Mesendoderm (in vitro differentiated cells): ENCODE data around the gene LEMD1.

Experiments used
- DNase-seq: peaks from one replicate; pipeline ENCODE4 v3.0.0; 2013
- H2AK5ac ChIP-seq: 2 replicates; pipeline ENCODE4 v1.6.1; 2013; ENCODE audit warnings: low read length, inconsistent platforms
- H2BK120ac ChIP-seq: 2 replicates; pipeline ENCODE4 v1.6.1; 2013; ENCODE audit warnings: low read depth, mild to moderate bottlenecking, low read length, moderate library complexity, mixed read lengths
- H2BK15ac ChIP-seq: replicated peaks from 2 replicates; pipeline ENCODE4 v1.6.1; 2013; ENCODE audit warnings: low read depth, mild to moderate bottlenecking, moderate library complexity
- H2BK5ac ChIP-seq: 2 replicates; pipeline ENCODE4 v1.6.1; 2013; ENCODE audit warnings: low read length, inconsistent platforms
- H3K18ac ChIP-seq: 2 replicates; pipeline ENCODE4 v1.6.1; 2013; ENCODE audit warnings: mild to moderate bottlenecking, low read length, mixed read lengths
- H3K23ac ChIP-seq: one replicate; pipeline ENCODE4 v1.6.1; 2013; ENCODE audit warnings: low read length
- H3K27ac ChIP-seq: 2 replicates; pipeline ENCODE4 v1.5.1; 2013; ENCODE audit warnings: low read depth, mild to moderate bottlenecking, inconsistent platforms, low read length, moderate library complexity
- H3K27me3 ChIP-seq: 2 replicates; pipeline ENCODE4 v1.6.1; 2013; ENCODE audit warnings: low read length, control low read depth, mild to moderate bottlenecking, inconsistent platforms; ENCODE audit not compliant: insufficient read depth, poor library complexity
- H3K36me3 ChIP-seq: 2 replicates; pipeline ENCODE4 v1.6.1; 2013; ENCODE audit warnings: low read length, inconsistent platforms; ENCODE audit not compliant: control insufficient read depth, insufficient read depth
- H3K4ac ChIP-seq: one replicate; pipeline ENCODE4 v1.6.1; 2013; ENCODE audit warnings: low read depth, mild to moderate bottlenecking, low read length, moderate library complexity
- H3K4me1 ChIP-seq: 2 replicates; pipeline ENCODE4 v1.6.1; 2013; ENCODE audit warnings: low read depth, low read length, inconsistent platforms; ENCODE audit not compliant: control insufficient read depth
- H3K4me2 ChIP-seq: 2 replicates; pipeline ENCODE4 v1.6.1; 2013; ENCODE audit warnings: low read length
- H3K4me3 ChIP-seq: 2 replicates; pipeline ENCODE4 v1.5.1; 2013; ENCODE audit warnings: mild to moderate bottlenecking, low read length
- H3K56ac ChIP-seq: one replicate; pipeline ENCODE4 v1.6.1; 2013; ENCODE audit warnings: low read length
- H3K79me1 ChIP-seq: 2 replicates; pipeline ENCODE4 v1.6.1; 2013; ENCODE audit warnings: low read length, inconsistent platforms
- H3K79me2 ChIP-seq: 2 replicates; pipeline ENCODE4 v1.6.1; 2013; ENCODE audit warnings: mild to moderate bottlenecking, low read length; ENCODE audit not compliant: control insufficient read depth, insufficient read depth
- H3K9ac ChIP-seq: 2 replicates; pipeline ENCODE4 v1.6.1; 2013; ENCODE audit warnings: low read length, inconsistent platforms
- H4K5ac ChIP-seq: one replicate; pipeline ENCODE4 v1.6.1; 2013; ENCODE audit warnings: low read length
- H4K8ac ChIP-seq: one replicate; pipeline ENCODE4 v1.6.1; 2013; ENCODE audit warnings: low read depth, mild to moderate bottlenecking, control low read depth, low read length, moderate library complexity
- WGBS: extraction: QIAGEN DNeasy Blood & Tissue Kit; methylation state at CpG from one replicate; pipeline ENCODE4 v1.1.7; 2013; ENCODE audit warnings: low lambda C conversion rate, missing lambda C conversion rate; ENCODE audit not compliant: insufficient coverage; ENCODE audit errors: extremely low coverage; 5-methylcytosine and 5-hydroxymethylcytosine counted together

The LEMD1 gene

DNA sequence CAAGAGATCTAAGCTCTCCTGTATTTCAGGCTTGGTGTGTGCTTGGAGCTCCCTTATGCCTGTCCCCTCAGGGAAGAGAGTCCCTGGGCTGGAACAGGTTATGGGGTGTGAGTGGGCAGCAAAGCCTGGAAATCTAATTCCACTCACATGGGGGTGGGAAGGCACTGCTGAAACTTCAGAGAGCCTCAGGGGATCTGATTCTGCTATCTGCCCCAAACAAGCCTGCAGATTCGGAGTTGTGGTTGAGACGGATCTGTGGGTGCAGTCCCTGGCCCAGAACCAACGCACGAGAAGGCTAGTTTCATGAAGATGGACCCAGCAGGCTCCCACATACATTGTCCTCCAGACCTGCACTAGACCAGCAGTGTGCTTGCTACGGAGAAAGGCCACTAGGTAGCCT is 31.1 kb upstream of the LEMD1 start:
- no peak overlapping the region for H2BK5ac ChIP-seq
- no peak overlapping the region for H3K4me3 ChIP-seq
- WGBS, result no CpG with 5 or more reads among the region's 5 CpGs
- H3K9ac ChIP-seq, result no peak overlapping the region
- no peak overlapping the region for H3K23ac ChIP-seq
- peaks cover 8% of the 10 kb centered on the region for H3K79me1 ChIP-seq
- no peaks in the 10 kb centered on the region for H3K36me3 ChIP-seq
- H3K4ac ChIP-seq, result no peak overlapping the region
- no peak overlapping the region for H4K5ac ChIP-seq
- H3K27me3 ChIP-seq, result no peaks in the 10 kb centered on the region
- no peak overlapping the region for H3K56ac ChIP-seq
- no peak overlapping the region for H3K4me2 ChIP-seq
- H3K18ac ChIP-seq, result no peak overlapping the region
- H3K79me2 ChIP-seq, result peaks cover 11% of the 10 kb centered on the region
- H3K4me1 ChIP-seq, result peaks cover 30% of the 10 kb centered on the region
- peak overlapping the region; percentile 13 for H3K27ac ChIP-seq
- H2AK5ac ChIP-seq, result no peak overlapping the region
- DNase-seq, result no peak
- no peak overlapping the region for H2BK120ac ChIP-seq
- no peak overlapping the region for H4K8ac ChIP-seq
- H2BK15ac ChIP-seq, result no peak overlapping the region

DNA sequence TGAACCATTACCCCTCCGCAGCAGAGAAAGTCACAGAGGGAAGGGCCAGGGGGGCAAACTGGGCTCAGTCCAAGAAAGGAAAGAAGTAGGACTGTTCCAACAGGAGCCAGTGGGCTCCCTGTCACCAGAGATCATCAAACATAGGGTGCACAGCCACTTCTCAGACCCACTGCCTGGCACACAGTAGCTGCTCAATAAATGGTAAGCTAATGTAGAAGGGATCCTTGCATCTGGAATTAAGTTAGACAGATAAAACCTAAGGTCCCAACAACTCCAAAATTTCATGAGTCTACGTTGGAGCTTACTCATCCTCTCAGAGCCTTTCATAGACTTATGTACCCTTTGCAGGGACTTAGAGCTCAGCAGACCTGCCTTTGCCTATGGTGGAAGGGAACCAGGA is 30.5 kb upstream of the LEMD1 start:
- no peak overlapping the region for H2BK5ac ChIP-seq
- peak overlapping the region; percentile 77 for H3K56ac ChIP-seq
- no peaks in the 10 kb centered on the region for H3K36me3 ChIP-seq
- no peak for DNase-seq
- H3K27me3 ChIP-seq, result no peaks in the 10 kb centered on the region
- H3K27ac ChIP-seq, result peak overlapping the region; percentile 25
- WGBS, result no CpG with 5 or more reads among the region's 2 CpGs
- no peak overlapping the region for H3K4me3 ChIP-seq
- H3K9ac ChIP-seq, result peak overlapping the region; percentile 52
- peaks cover 11% of the 10 kb centered on the region for H3K79me2 ChIP-seq
- no peak overlapping the region for H3K23ac ChIP-seq
- no peak overlapping the region for H3K4ac ChIP-seq
- H4K5ac ChIP-seq, result no peak overlapping the region
- no peak overlapping the region for H2BK120ac ChIP-seq
- H2AK5ac ChIP-seq, result no peak overlapping the region
- H3K4me2 ChIP-seq, result no peak overlapping the region
- peaks cover 9% of the 10 kb centered on the region for H3K79me1 ChIP-seq
- H3K4me1 ChIP-seq, result peaks cover 30% of the 10 kb centered on the region
- no peak overlapping the region for H2BK15ac ChIP-seq
- peak overlapping the region; percentile 3 for H3K18ac ChIP-seq
- no peak overlapping the region for H4K8ac ChIP-seq

- peak; percentile 86 for DNase-seq
- H3K4me3 ChIP-seq, result no peak overlapping the region
- no peak overlapping the region for H2BK5ac ChIP-seq
- no peak overlapping the region for H3K4ac ChIP-seq
- H3K18ac ChIP-seq, result no peak overlapping the region
- no peak overlapping the region for H4K5ac ChIP-seq
- H4K8ac ChIP-seq, result no peak overlapping the region
- peaks cover 14% of the 10 kb centered on the region for H3K79me2 ChIP-seq
- H2AK5ac ChIP-seq, result no peak overlapping the region
- no peaks in the 10 kb centered on the region for H3K27me3 ChIP-seq
- H2BK15ac ChIP-seq, result no peak overlapping the region
- no peak overlapping the region for H3K23ac ChIP-seq
- H3K79me1 ChIP-seq, result peaks cover 12% of the 10 kb centered on the region
- H3K4me1 ChIP-seq, result peaks cover 36% of the 10 kb centered on the region
- no CpG with 5 or more reads among the region's 2 CpGs for WGBS
- H3K56ac ChIP-seq, result peak overlapping the region; percentile 96
- no peak overlapping the region for H2BK120ac ChIP-seq
- no peak overlapping the region for H3K9ac ChIP-seq
- H3K36me3 ChIP-seq, result peaks cover 3% of the 10 kb centered on the region
- no peak overlapping the region for H3K4me2 ChIP-seq
- peak overlapping the region; percentile 95 for H3K27ac ChIP-seq
Observed at GRCh38 chr1:205451759-205452164, 29.9 kb upstream of the LEMD1 start.

DNA sequence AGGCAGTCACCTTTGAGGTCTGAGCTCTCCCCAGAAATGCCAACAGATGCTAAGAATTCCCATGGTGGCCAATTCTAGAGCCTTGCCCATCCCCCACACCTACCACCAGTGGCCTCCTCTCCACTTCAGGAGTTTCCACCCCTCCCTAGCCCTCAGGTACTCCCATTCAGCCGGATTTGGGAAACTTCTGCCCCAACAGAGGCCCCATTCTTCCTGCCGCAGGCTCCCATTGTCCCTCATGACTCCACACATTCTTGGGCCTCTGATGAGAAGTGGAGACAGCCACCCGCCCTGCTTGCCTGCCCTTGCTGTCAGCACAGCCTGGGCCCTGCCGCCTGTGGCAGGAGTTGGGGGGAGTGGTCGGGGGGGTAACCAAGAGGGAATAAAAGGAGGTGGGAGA is 29.3 kb upstream of the LEMD1 start:
- Histone ChIP-seq H3K4me1 (peaks cover 40% of the 10 kb centered on the region), H2AK5ac (peak overlapping the region; percentile 2), H4K8ac (no peak overlapping the region), H3K27ac (peak overlapping the region; percentile 95), H2BK5ac (peak overlapping the region; percentile 95), H3K27me3 (no peaks in the 10 kb centered on the region), H2BK120ac (peak overlapping the region; percentile 55), H4K5ac (no peak overlapping the region), H3K4me2 (peak overlapping the region; percentile 10), H3K18ac (peak overlapping the region; percentile 76), H3K4ac (peak overlapping the region; percentile 63), H3K9ac (peak overlapping the region; percentile 50), H3K79me1 (peaks cover 16% of the 10 kb centered on the region), H3K36me3 (peaks cover 3% of the 10 kb centered on the region), H3K56ac (peak overlapping the region; percentile 96), H2BK15ac (peak overlapping the region; percentile 22), H3K4me3 (no peak overlapping the region), H3K23ac (no peak overlapping the region), H3K79me2 (peaks cover 12% of the 10 kb centered on the region)
- WGBS, result no CpG with 5 or more reads among the region's 5 CpGs
- peak; percentile 91 for DNase-seq

DNA sequence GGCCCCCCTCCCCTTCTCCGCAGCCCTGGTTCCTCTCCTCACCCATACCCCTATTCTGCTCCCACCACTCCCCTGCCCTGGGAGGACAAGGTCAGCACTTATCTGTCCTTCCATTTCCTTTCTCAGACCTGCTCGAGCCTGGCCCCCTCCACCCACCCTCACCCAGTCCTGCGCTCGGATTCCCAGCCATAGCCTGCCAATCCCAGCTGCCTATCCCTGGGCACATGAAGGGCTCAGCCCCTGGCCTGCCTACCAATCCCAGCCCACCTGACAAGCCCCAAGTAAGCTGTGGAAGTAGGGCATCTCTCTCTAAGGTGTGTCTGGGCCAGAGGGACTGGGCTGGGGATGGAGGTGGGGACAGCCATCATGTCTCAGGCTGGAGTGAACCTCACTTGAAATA is 28.6 kb upstream of the LEMD1 start:
- peak overlapping the region; percentile 76 for H3K18ac ChIP-seq
- peak overlapping the region; percentile 55 for H2BK120ac ChIP-seq
- peak overlapping the region; percentile 34 for H3K9ac ChIP-seq
- no peak overlapping the region for H4K5ac ChIP-seq
- peak overlapping the region; percentile 95 for H3K27ac ChIP-seq
- H3K79me1 ChIP-seq, result peaks cover 17% of the 10 kb centered on the region
- H4K8ac ChIP-seq, result no peak overlapping the region
- peak overlapping the region; percentile 95 for H2AK5ac ChIP-seq
- H3K27me3 ChIP-seq, result no peaks in the 10 kb centered on the region
- no peak overlapping the region for H3K4me3 ChIP-seq
- H3K56ac ChIP-seq, result peak overlapping the region; percentile 96
- WGBS, result no CpG with 5 or more reads among the region's 4 CpGs
- H3K4me1 ChIP-seq, result peaks cover 44% of the 10 kb centered on the region
- peak overlapping the region; percentile 70 for H3K23ac ChIP-seq
- H2BK5ac ChIP-seq, result peak overlapping the region; percentile 95
- peak overlapping the region; percentile 63 for H3K4ac ChIP-seq
- no peak overlapping the region for H2BK15ac ChIP-seq
- peak; percentile 88 for DNase-seq
- H3K79me2 ChIP-seq, result peaks cover 12% of the 10 kb centered on the region
- H3K4me2 ChIP-seq, result peak overlapping the region; percentile 34
- H3K36me3 ChIP-seq, result peaks cover 3% of the 10 kb centered on the region
